ENCODE data around the gene MME. TPM values are rescaled to one million over a fixed set of nuclear protein-coding genes. Genes with fewer than 3 reads are reported as not detected.
A peak's percentile ranks its signal among the peaks of the same experiment; 100 is the strongest.
"Not testable (repeated sequence)": the region's sequence is repeated elsewhere in the genome, so short reads cannot be mapped to it uniquely, and the experiment has no call there.

MME gene
- total RNA-seq, 2 experiments from 2014 or later, result 84.4 to 118 TPM

GRCh38 chr3:155211266-155211665 is 131.1 kb downstream of the MME start:
- no peak for DNase-seq (ENCODE audit: low spot score)
- no TSS peak for BruUV-seq (replicated peaks)
- no peaks in the 10 kb centered on the region for H4K20me1 ChIP-seq (ENCODE audit: insufficient read depth, low read length)
- TF ChIP-seq EZH2phosphoT487 (IDR thresholded peaks at IDR 0.05; ENCODE audit: borderline replicate concordance, low read depth, low read length) (no peak), CTCF (conservative IDR thresholded peaks at IDR 0.05; ENCODE audit: low read length) (no peak)
- H3K9me3 ChIP-seq (ENCODE audit: low read length), result no peaks in the 10 kb centered on the region
- ChIA-PET POLR2A (interaction anchor here (0.7 to 1.1 kb wide), 3 partner anchors 11 to 21 kb away, joined by 3 read pairs; no protein-coding TSS in a partner anchor), CTCF (ENCODE audit: unreplicated experiment) (no interaction called here)
- peaks cover 8% of the 10 kb centered on the region for H3K4me1 ChIP-seq (ENCODE audit: insufficient read depth, low read length, poor library complexity, severe bottlenecking)
- no peak overlapping the region for H3K27ac ChIP-seq (ENCODE audit: low read depth, low read length, poor library complexity, severe bottlenecking)
- H3K4me2 ChIP-seq (ENCODE audit: low read length), result no peak overlapping the region
- no peaks in the 10 kb centered on the region for H3K9me2 ChIP-seq (ENCODE audit: insufficient read depth, low read length)
- H3K36me3 ChIP-seq (ENCODE audit: insufficient read depth, low read length), result no peaks in the 10 kb centered on the region
- no peak overlapping the region for H3K4me3 ChIP-seq (ENCODE audit: low read depth, low read length, poor library complexity, severe bottlenecking)
- peak overlapping the region; percentile 45; the same call in 1 of the 2 replicates for H2AFZ ChIP-seq (ENCODE audit: low read length)
- intact Hi-C loops (cut with micrococcal nuclease; ENCODE audit: unreplicated experiment), result no loop called here
- H3K79me2 ChIP-seq (ENCODE audit: insufficient read depth, low read depth, low read length), result no peaks in the 10 kb centered on the region

- Histone ChIP-seq H3K4me1 (ENCODE audit: insufficient read depth, low read length, poor library complexity, severe bottlenecking) (peaks cover 8% of the 10 kb centered on the region), H2AFZ (ENCODE audit: low read length) (no peak overlapping the region), H3K36me3 (ENCODE audit: insufficient read depth, low read length) (no peaks in the 10 kb centered on the region), H3K79me2 (ENCODE audit: insufficient read depth, low read depth, low read length) (no peaks in the 10 kb centered on the region), H3K27ac (ENCODE audit: low read depth, low read length, poor library complexity, severe bottlenecking) (no peak overlapping the region), H4K20me1 (ENCODE audit: insufficient read depth, low read length) (no peaks in the 10 kb centered on the region), H3K4me3 (ENCODE audit: low read depth, low read length, poor library complexity, severe bottlenecking) (no peak overlapping the region), H3K9me2 (ENCODE audit: insufficient read depth, low read length) (no peaks in the 10 kb centered on the region), H3K4me2 (ENCODE audit: low read length) (no peak overlapping the region), H3K9me3 (ENCODE audit: low read length) (no peaks in the 10 kb centered on the region)
- BruUV-seq (replicated peaks), result no TSS peak
- TF ChIP-seq CTCF (conservative IDR thresholded peaks at IDR 0.05; ENCODE audit: low read length), result no peak
- TF ChIP-seq EZH2phosphoT487 (IDR thresholded peaks at IDR 0.05; ENCODE audit: borderline replicate concordance, low read depth, low read length), result no peak
- DNase-seq (ENCODE audit: low spot score), result no peak
- intact Hi-C loops (cut with micrococcal nuclease; ENCODE audit: unreplicated experiment), result no loop called here
- ChIA-PET CTCF (ENCODE audit: unreplicated experiment) (no interaction called here), POLR2A (interaction anchor here (0.5 to 1.1 kb wide), 4 partner anchors 11 to 709 kb away, joined by 3 to 4 read pairs (median 3); no protein-coding TSS in a partner anchor)
Measured at GRCh38 chr3:155211940-155212339, 131.8 kb downstream of the MME start.

- H4K20me1 ChIP-seq (ENCODE audit: insufficient read depth, low read length); DNase-seq (ENCODE audit: low spot score); H3K36me3 ChIP-seq (ENCODE audit: insufficient read depth, low read length); intact Hi-C loops (cut with micrococcal nuclease; ENCODE audit: unreplicated experiment); H3K9me3 ChIP-seq (ENCODE audit: low read length); H3K4me3 ChIP-seq (ENCODE audit: low read depth, low read length, poor library complexity, severe bottlenecking); H3K4me2 ChIP-seq (ENCODE audit: low read length); POLR2A ChIA-PET; H3K4me1 ChIP-seq (ENCODE audit: insufficient read depth, low read length, poor library complexity, severe bottlenecking); BruUV-seq (replicated peaks); H3K9me2 ChIP-seq (ENCODE audit: insufficient read depth, low read length); H3K79me2 ChIP-seq (ENCODE audit: insufficient read depth, low read depth, low read length); H3K27ac ChIP-seq (ENCODE audit: low read depth, low read length, poor library complexity, severe bottlenecking); H2AFZ ChIP-seq (ENCODE audit: low read length): not testable (repeated sequence)
- CTCF ChIA-PET (ENCODE audit: unreplicated experiment), result interaction anchor here (0.5 kb wide), 1 partner anchor 199 kb away, joined by 3 read pairs; no protein-coding TSS in a partner anchor
Measured at GRCh38 chr3:155216007-155216406, 135.9 kb downstream of the MME start.
